Measurements from ENCODE around the gene QRFPR. TPM values are rescaled to one million over a fixed set of nuclear protein-coding genes. Genes with fewer than 3 reads are reported as not detected.
"Not testable (repeated sequence)": the region's sequence is repeated elsewhere in the genome, so short reads cannot be mapped to it uniquely, and the experiment has no call there.

QRFPR gene
- total RNA-seq, 1 donor from 2014 or later, result 0.17 TPM

GRCh38 chr4:121321466-121321865 lies 59.4 kb downstream of the QRFPR start:
- no peak overlapping the region for H3K4me3 ChIP-seq (ENCODE audit: low read depth, low read length)
- H3K27me3 ChIP-seq (ENCODE audit: control insufficient read depth, insufficient read depth, low read length), result no peaks in the 10 kb centered on the region
- DNase-seq (ENCODE audit: low read depth), result no peak
- H3K36me3 ChIP-seq (ENCODE audit: control insufficient read depth, insufficient read depth, low read length), result no peaks in the 10 kb centered on the region
- no peak for TF ChIP-seq CTCF (IDR thresholded peaks at IDR 0.05; ENCODE audit: insufficient read depth, low read length, poor library complexity, severe bottlenecking)

GRCh38 chr4:121316091-121316490 lies 64.7 kb downstream of the QRFPR start:
- no peaks in the 10 kb centered on the region for H3K36me3 ChIP-seq (ENCODE audit: control insufficient read depth, insufficient read depth, low read length)
- no peak for DNase-seq (ENCODE audit: low read depth)
- no peak overlapping the region for H3K4me3 ChIP-seq (ENCODE audit: low read depth, low read length)
- H3K27me3 ChIP-seq (ENCODE audit: control insufficient read depth, insufficient read depth, low read length), result no peaks in the 10 kb centered on the region
- no peak for TF ChIP-seq CTCF (IDR thresholded peaks at IDR 0.05; ENCODE audit: insufficient read depth, low read length, poor library complexity, severe bottlenecking)

DNA sequence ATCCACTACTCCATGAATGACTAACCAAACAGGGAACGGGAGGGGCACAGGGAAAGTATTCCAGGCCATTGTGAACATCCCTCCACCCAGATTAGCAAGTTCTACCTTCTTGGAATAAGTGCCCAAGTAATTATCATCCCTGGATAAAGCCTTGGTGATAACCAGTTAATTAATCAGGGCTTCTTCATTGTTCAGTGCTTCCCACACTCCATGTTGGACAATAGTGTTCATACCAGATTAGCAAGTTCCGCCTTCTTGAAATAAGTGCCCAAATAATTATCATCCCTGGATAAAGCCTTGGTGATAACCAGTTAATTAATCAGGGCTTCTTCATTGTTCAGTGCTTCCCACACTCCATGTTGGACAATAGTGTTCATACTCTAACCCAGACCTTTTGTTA lies 67.4 kb downstream of the QRFPR start:
- not testable (repeated sequence) for H3K36me3 ChIP-seq (ENCODE audit: control insufficient read depth, insufficient read depth, low read length); DNase-seq (ENCODE audit: low read depth); H3K27me3 ChIP-seq (ENCODE audit: control insufficient read depth, insufficient read depth, low read length)

DNA sequence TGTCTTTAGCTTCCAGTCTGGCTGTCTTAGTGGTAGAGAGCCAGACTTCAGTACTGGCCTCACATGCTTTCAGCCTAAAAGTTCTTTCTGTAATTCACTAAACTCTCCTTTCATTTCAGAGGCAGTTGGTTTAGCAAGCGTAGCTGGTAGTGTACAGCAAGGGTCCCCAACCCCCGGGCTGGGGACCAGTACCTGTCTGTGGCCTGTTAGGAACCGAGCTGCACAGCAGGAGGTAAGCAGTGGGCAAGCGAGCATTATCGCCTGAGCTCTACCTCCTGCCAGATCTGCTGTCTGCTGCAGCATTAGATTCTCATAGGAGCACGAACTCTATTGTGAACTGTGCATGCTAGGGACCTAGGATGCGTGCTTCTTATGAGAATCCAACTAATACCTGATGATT lies 72.0 kb downstream of the QRFPR start:
- Histone ChIP-seq H3K27me3 (ENCODE audit: control insufficient read depth, insufficient read depth, low read length) (no peaks in the 10 kb centered on the region), H3K4me3 (ENCODE audit: low read depth, low read length) (no peak overlapping the region), H3K36me3 (ENCODE audit: control insufficient read depth, insufficient read depth, low read length) (no peaks in the 10 kb centered on the region)
- DNase-seq (ENCODE audit: low read depth), result no peak
- no peak for TF ChIP-seq CTCF (IDR thresholded peaks at IDR 0.05; ENCODE audit: insufficient read depth, low read length, poor library complexity, severe bottlenecking)

More for the DNA sequence above, 67.4 kb downstream of the QRFPR start:
- H3K4me3 ChIP-seq (ENCODE audit: low read depth, low read length), result not testable (repeated sequence)

DNA sequence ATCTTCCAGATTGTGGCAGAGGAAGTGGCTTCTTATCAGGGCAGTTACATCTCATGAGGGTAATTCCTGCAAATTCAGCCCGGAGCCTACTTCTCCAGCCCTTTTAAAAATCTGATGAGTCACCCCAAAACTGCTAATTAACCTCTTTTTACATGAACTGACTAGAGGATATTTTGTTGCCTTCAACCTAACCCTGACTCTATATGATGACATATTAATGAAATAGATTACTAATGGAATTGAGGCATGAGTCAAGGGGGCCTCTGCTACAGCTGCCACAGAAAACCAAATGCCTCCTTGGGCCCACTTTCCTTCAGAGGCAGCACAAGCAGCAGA lies 72.5 kb downstream of the QRFPR start:
- Histone ChIP-seq H3K27me3 (ENCODE audit: control insufficient read depth, insufficient read depth, low read length) (no peaks in the 10 kb centered on the region), H3K36me3 (ENCODE audit: control insufficient read depth, insufficient read depth, low read length) (no peaks in the 10 kb centered on the region), H3K4me3 (ENCODE audit: low read depth, low read length) (no peak overlapping the region)
- DNase-seq (ENCODE audit: low read depth), result no peak
- TF ChIP-seq CTCF (IDR thresholded peaks at IDR 0.05; ENCODE audit: insufficient read depth, low read length, poor library complexity, severe bottlenecking), result no peak

- TF ChIP-seq CTCF (IDR thresholded peaks at IDR 0.05; ENCODE audit: insufficient read depth, low read length, poor library complexity, severe bottlenecking), result peak; percentile 76
- Histone ChIP-seq H3K36me3 (ENCODE audit: control insufficient read depth, insufficient read depth, low read length) (no peaks in the 10 kb centered on the region), H3K27me3 (ENCODE audit: control insufficient read depth, insufficient read depth, low read length) (no peaks in the 10 kb centered on the region), H3K4me3 (ENCODE audit: low read depth, low read length) (no peak overlapping the region)
- peak; percentile 4 for DNase-seq (ENCODE audit: low read depth)
These were observed 73.1 kb downstream of the QRFPR start for GRCh38 chr4:121307445-121308327.
